ENCODE measurements around the gene ASCL5. TPM values are rescaled to one million over a fixed set of nuclear protein-coding genes. Genes with fewer than 3 reads are reported as not detected.

ASCL5 gene
- under 1 TPM in 3 of 5 donors, not detected in 2; 0.19 to 0.49 (median 0.26) TPM for total RNA-seq
- 0.26 TPM for total RNA-seq (2013)
- 0 to 0.53 (median 0.14) reads per million in 29 experiments for total RNA-seq

GRCh38 chr1:201126832-201127754 lies at the start of gene ASCL5:
TSS of gene ASCL5 (minus strand) at chr1:201127184. CDS start at chr1:201115372, 11,812 bp downstream.
- 90% methylated on average over 17 of the region's 24 CpGs for WGBS (ENCODE audit: insufficient coverage)
- ATAC-seq (replicated peaks in 1 of 4) = no peak

GRCh38 chr1:201175820-201176500 lies 49.0 kb upstream of the ASCL5 start:
- Histone ChIP-seq H3K27me3 (replicated peaks in 1 of 2; ENCODE audit: control insufficient read depth in 2 of 2, extremely low read depth in 1 of 2, insufficient read depth in 2 of 2, low read length in 1 of 2) (peaks cover 3 to 28% of the 10 kb centered on the region in 2 experiments), H3K4me1 (ENCODE audit: control insufficient read depth in 1 of 2, extremely low read depth in 1 of 2, insufficient read depth in 2 of 2, low read length in 2 of 2) (peaks cover 0 to 11% of the 10 kb centered on the region in 2 experiments), H3K36me3 (ENCODE audit: control insufficient read depth in 2 of 2, extremely low read depth in 1 of 2, insufficient read depth in 1 of 2, low read length in 1 of 2) (no peaks in the 10 kb centered on the region), H3K27ac (ENCODE audit: low read length) (no peak overlapping the region), H3K9me3 (no peaks in the 10 kb centered on the region), H3K4me3 (ENCODE audit: control insufficient read depth in 1 of 2, extremely low read depth in 1 of 2, low read length in 1 of 2) (no peak overlapping the region)
- Mint-ChIP-seq H3K36me3 (no peaks in the 10 kb centered on the region), H3K4me3 (no peak overlapping the region), H3K9me3 (peaks cover 0 to 9% (median 6%) of the 10 kb centered on the region in 3 donors), H3K4me1 (peaks cover 6 to 9% (median 7%) of the 10 kb centered on the region in 3 donors), H3K27me3 (peaks cover 33 to 35% of the 10 kb centered on the region in 2 donors), H3K27ac (no peak overlapping the region)
- ChIA-PET POLR2A (no interaction called here), CTCF (interaction anchor here in 1 of 2 donors (1.1 kb wide), 1 partner anchor 49 kb away, joined by 3 read pairs; no protein-coding TSS in a partner anchor)
- DNase-seq = no peak
- 54% methylated on average over 2 of the region's 7 CpGs for WGBS (ENCODE audit: insufficient coverage)
- no peak for ATAC-seq (replicated peaks in 1 of 4)

More at GRCh38 chr1:201126832-201127754, at the start of gene ASCL5:
- ChIA-PET POLR2A (no interaction called here), CTCF (no interaction called here)
- no peaks in the 10 kb centered on the region for H3K4me1 Mint-ChIP-seq
- no peak within 1 kb of the TSS for H3K4me3 Mint-ChIP-seq
- Histone ChIP-seq H3K36me3 (ENCODE audit: control insufficient read depth in 2 of 2, extremely low read depth in 1 of 2, insufficient read depth in 1 of 2, low read length in 1 of 2) (no peaks in the 10 kb centered on the region), H3K27me3 (replicated peaks in 1 of 2; ENCODE audit: control insufficient read depth in 2 of 2, extremely low read depth in 1 of 2, insufficient read depth in 2 of 2, low read length in 1 of 2) (peaks cover 0 to 46% of the 10 kb centered on the region in 2 experiments), H3K9me3 (no peaks in the 10 kb centered on the region), H3K27ac (ENCODE audit: low read length) (no peak within 1 kb of the TSS), H3K4me3 (ENCODE audit: control insufficient read depth in 1 of 2, extremely low read depth in 1 of 2, low read length in 1 of 2) (no peak within 1 kb of the TSS), H3K4me1 (ENCODE audit: control insufficient read depth in 1 of 2, extremely low read depth in 1 of 2, insufficient read depth in 2 of 2, low read length in 2 of 2) (no peaks in the 10 kb centered on the region)
- no peak for DNase-seq
- H3K36me3 Mint-ChIP-seq = peaks cover 3% of the 10 kb centered on the region
- H3K9me3 Mint-ChIP-seq = no peaks in the 10 kb centered on the region
- no peak within 1 kb of the TSS for H3K27ac Mint-ChIP-seq
- peaks cover 16 to 17% of the 10 kb centered on the region in 2 donors for H3K27me3 Mint-ChIP-seq

GRCh38 chr1:201173736-201174135 lies 46.8 kb upstream of the ASCL5 start:
- POLR2A ChIA-PET = no interaction called here
- Mint-ChIP-seq H3K27me3 (peaks cover 19 to 24% of the 10 kb centered on the region in 2 donors), H3K27ac (no peak overlapping the region), H3K4me1 (peaks cover 6 to 16% (median 8%) of the 10 kb centered on the region in 3 donors), H3K36me3 (no peaks in the 10 kb centered on the region), H3K4me3 (no peak overlapping the region), H3K9me3 (peaks cover 0 to 2% (median under 1%) of the 10 kb centered on the region in 3 donors)
- no CpG with 5 or more reads among the region's 1 CpG for WGBS (ENCODE audit: insufficient coverage)
- Histone ChIP-seq H3K27ac (ENCODE audit: low read length) (no peak overlapping the region), H3K9me3 (no peaks in the 10 kb centered on the region), H3K27me3 (replicated peaks in 1 of 2; ENCODE audit: control insufficient read depth in 2 of 2, extremely low read depth in 1 of 2, insufficient read depth in 2 of 2, low read length in 1 of 2) (peaks cover 7 to 31% of the 10 kb centered on the region in 2 experiments), H3K4me1 (ENCODE audit: control insufficient read depth in 1 of 2, extremely low read depth in 1 of 2, insufficient read depth in 2 of 2, low read length in 2 of 2) (peaks cover 0 to 18% of the 10 kb centered on the region in 2 experiments), H3K36me3 (ENCODE audit: control insufficient read depth in 2 of 2, extremely low read depth in 1 of 2, insufficient read depth in 1 of 2, low read length in 1 of 2) (no peaks in the 10 kb centered on the region), H3K4me3 (ENCODE audit: control insufficient read depth in 1 of 2, extremely low read depth in 1 of 2, low read length in 1 of 2) (no peak overlapping the region)
- no peak for ATAC-seq (replicated peaks in 1 of 4)
- CTCF ChIA-PET = no interaction called here
- DNase-seq = no peak

- H3K4me3 ChIP-seq (ENCODE audit: control insufficient read depth in 1 of 2, extremely low read depth in 1 of 2, low read length in 1 of 2) = no peak overlapping the region
- Mint-ChIP-seq H3K4me3 (no peak overlapping the region), H3K27me3 (peaks cover 15 to 19% of the 10 kb centered on the region in 2 donors), H3K27ac (no peak overlapping the region), H3K9me3 (no peaks in the 10 kb centered on the region), H3K4me1 (peaks cover 6 to 16% (median 8%) of the 10 kb centered on the region in 3 donors), H3K36me3 (no peaks in the 10 kb centered on the region)
- H3K9me3 ChIP-seq = no peaks in the 10 kb centered on the region
- no peak for ATAC-seq (replicated peaks in 1 of 4)
- peaks cover 7 to 31% of the 10 kb centered on the region in 2 experiments for H3K27me3 ChIP-seq (replicated peaks in 1 of 2; ENCODE audit: control insufficient read depth in 2 of 2, extremely low read depth in 1 of 2, insufficient read depth in 2 of 2, low read length in 1 of 2)
- ChIA-PET CTCF (no interaction called here), POLR2A (no interaction called here)
- no peak for DNase-seq
- WGBS (ENCODE audit: insufficient coverage) = 63% methylated on average over 2 of the region's 4 CpGs
- H3K27ac ChIP-seq (ENCODE audit: low read length) = no peak overlapping the region
- no peaks in the 10 kb centered on the region for H3K36me3 ChIP-seq (ENCODE audit: control insufficient read depth in 2 of 2, extremely low read depth in 1 of 2, insufficient read depth in 1 of 2, low read length in 1 of 2)
- peaks cover 0 to 18% of the 10 kb centered on the region in 2 experiments for H3K4me1 ChIP-seq (ENCODE audit: control insufficient read depth in 1 of 2, extremely low read depth in 1 of 2, insufficient read depth in 2 of 2, low read length in 2 of 2)
These were observed 46.1 kb upstream of the ASCL5 start for GRCh38 chr1:201172999-201173610.

- peak overlapping the region; percentile 31 to 81 (median 79) for H3K4me3 Mint-ChIP-seq
- ChIA-PET POLR2A (no interaction called here), CTCF (no interaction called here)
- H3K4me1 Mint-ChIP-seq = peaks cover 6 to 16% (median 8%) of the 10 kb centered on the region in 3 donors
- H3K27me3 Mint-ChIP-seq = peaks cover 9 to 17% of the 10 kb centered on the region in 2 donors
- H3K9me3 Mint-ChIP-seq = no peaks in the 10 kb centered on the region
- ATAC-seq (replicated peaks in 1 of 4) = no peak
- no peaks in the 10 kb centered on the region for H3K36me3 Mint-ChIP-seq
- H3K9me3 ChIP-seq = no peaks in the 10 kb centered on the region
- no peak overlapping the region for H3K27ac Mint-ChIP-seq
- peaks cover 6 to 31% of the 10 kb centered on the region in 2 experiments for H3K27me3 ChIP-seq (replicated peaks in 1 of 2; ENCODE audit: control insufficient read depth in 2 of 2, extremely low read depth in 1 of 2, insufficient read depth in 2 of 2, low read length in 1 of 2)
- peaks cover 0 to 18% of the 10 kb centered on the region in 2 experiments for H3K4me1 ChIP-seq (ENCODE audit: control insufficient read depth in 1 of 2, extremely low read depth in 1 of 2, insufficient read depth in 2 of 2, low read length in 2 of 2)
- no peak overlapping the region for H3K4me3 ChIP-seq (ENCODE audit: control insufficient read depth in 1 of 2, extremely low read depth in 1 of 2, low read length in 1 of 2)
- H3K27ac ChIP-seq (ENCODE audit: low read length) = no peak overlapping the region
- DNase-seq = no peak
- WGBS (ENCODE audit: insufficient coverage) = 83% methylated on average over 2 of the region's 4 CpGs
- H3K36me3 ChIP-seq (ENCODE audit: control insufficient read depth in 2 of 2, extremely low read depth in 1 of 2, insufficient read depth in 1 of 2, low read length in 1 of 2) = no peaks in the 10 kb centered on the region
These were observed 45.3 kb upstream of the ASCL5 start for GRCh38 chr1:201172326-201172725.
